Loucy (cell line): Measurements from ENCODE around the gene M1AP.

Experiments used
- H2AFZ ChIP-seq: fragments of 200-600 bp; sonication (generic); 2 replicates; pipeline ENCODE4 v1.6.0; 2016; ENCODE audit warnings: antibody characterized with exemption, mild to moderate bottlenecking, low read length, moderate library complexity
- H3F3A ChIP-seq: fragments of 200-600 bp; 2 replicates; pipeline ENCODE4 v1.6.0; 2016; ENCODE audit warnings: antibody characterized with exemption, low read depth, mild to moderate bottlenecking
- H3K27me3 ChIP-seq: fragments of 200-600 bp; sonication (generic); 2 replicates; pipeline ENCODE4 v1.6.1; 2014; ENCODE audit warnings: low read length, mild to moderate bottlenecking; ENCODE audit not compliant: insufficient read depth, poor library complexity, severe bottlenecking
- H3K36me3 ChIP-seq: fragments of 200-600 bp; sonication (generic); 2 replicates; pipeline ENCODE4 v1.6.1; 2016; ENCODE audit warnings: low read length; ENCODE audit not compliant: insufficient read depth
- H3K4me1 ChIP-seq: fragments of 200-600 bp; sonication (generic); 2 replicates; pipeline ENCODE4 v1.5.1; 2014; ENCODE audit warnings: low read length, mild to moderate bottlenecking; ENCODE audit not compliant: insufficient read depth, poor library complexity, severe bottlenecking
- H3K4me2 ChIP-seq: fragments of 200-600 bp; sonication (generic); 2 replicates; pipeline ENCODE4 v1.6.0; 2014; ENCODE audit warnings: antibody characterized with exemption, low read length, low read depth, mild to moderate bottlenecking; ENCODE audit not compliant: poor library complexity, severe bottlenecking
- H3K4me3 ChIP-seq: fragments of 200-600 bp; sonication (generic); 2 replicates; pipeline ENCODE4 v1.5.1; 2014; ENCODE audit warnings: low read length, mild to moderate bottlenecking, mixed read lengths; ENCODE audit not compliant: poor library complexity, severe bottlenecking
- H3K79me2 ChIP-seq: fragments of 200-600 bp; sonication (generic); 2 replicates; pipeline ENCODE4 v1.6.1; 2014; ENCODE audit warnings: low read length; ENCODE audit not compliant: insufficient read depth
- H3K9ac ChIP-seq: fragments of 200-600 bp; sonication (generic); 2 replicates; pipeline ENCODE4 v1.6.0; 2014; ENCODE audit warnings: mild to moderate bottlenecking, low read depth, low read length, moderate library complexity; ENCODE audit not compliant: poor library complexity, severe bottlenecking
- H3K9me2 ChIP-seq: fragments of 200-600 bp; sonication (generic); replicated peaks from 2 replicates; pipeline ENCODE4 v1.6.1; 2016; ENCODE audit warnings: low read depth, low read length, mixed read lengths
- H3K9me3 ChIP-seq: fragments of 200-600 bp; sonication (generic); 2 replicates; pipeline ENCODE4 v1.6.1; 2014; ENCODE audit warnings: mild to moderate bottlenecking, antibody characterized with exemption, low read length, low read depth; ENCODE audit not compliant: insufficient read depth
- H4K20me1 ChIP-seq: fragments of 200-600 bp; sonication (generic); 2 replicates; pipeline ENCODE4 v1.6.0; 2014; ENCODE audit warnings: antibody characterized with exemption, low read length, mild to moderate bottlenecking; ENCODE audit not compliant: insufficient read depth, poor library complexity, severe bottlenecking
- CTCF ChIP-seq: fragments of 200-600 bp; sonication (generic); conservative IDR thresholded peaks from 2 replicates; pipeline ENCODE4 v1.5.1; 2014; ENCODE audit warnings: mild to moderate bottlenecking, antibody characterized with exemption, low read length
- EZH2phosphoT487 ChIP-seq: fragments of 200-600 bp; IDR thresholded peaks from 2 replicates; pipeline ENCODE4 v1.6.1; 2018; ENCODE audit warnings: antibody characterized with exemption, mild to moderate bottlenecking, moderate library complexity, borderline replicate concordance

M1AP gene

GRCh38 chr2:74569686-74570085, 78.4 kb downstream of the M1AP start:
- Histone ChIP-seq H4K20me1 (no peaks in the 10 kb centered on the region), H3K4me1 (peaks cover 16% of the 10 kb centered on the region), H3K9me2 (no peaks in the 10 kb centered on the region), H3F3A (peaks cover 7% of the 10 kb centered on the region; the same call in 1 of the 2 replicates), H3K9ac (no peak overlapping the region), H3K4me2 (no peak overlapping the region), H3K79me2 (no peaks in the 10 kb centered on the region), H3K27me3 (no peaks in the 10 kb centered on the region), H3K9me3 (no peaks in the 10 kb centered on the region), H3K4me3 (no peak overlapping the region), H3K36me3 (no peaks in the 10 kb centered on the region), H2AFZ (no peak overlapping the region)
- TF ChIP-seq CTCF (no peak), EZH2phosphoT487 (no peak)

- H3K27me3 ChIP-seq, result no peaks in the 10 kb centered on the region
- no peaks in the 10 kb centered on the region for H3K9me2 ChIP-seq
- H3K4me3 ChIP-seq, result no peak overlapping the region
- no peak for TF ChIP-seq CTCF
- no peaks in the 10 kb centered on the region for H3K9me3 ChIP-seq
- H3F3A ChIP-seq, result no peaks in the 10 kb centered on the region
- H3K4me2 ChIP-seq, result no peak overlapping the region
- H4K20me1 ChIP-seq, result no peaks in the 10 kb centered on the region
- H3K36me3 ChIP-seq, result no peaks in the 10 kb centered on the region
- H3K79me2 ChIP-seq, result no peaks in the 10 kb centered on the region
- H3K9ac ChIP-seq, result no peak overlapping the region
- H2AFZ ChIP-seq, result no peak overlapping the region
- peaks cover 3% of the 10 kb centered on the region for H3K4me1 ChIP-seq
Measured at GRCh38 chr2:74567881-74568280, 80.2 kb downstream of the M1AP start.

DNA sequence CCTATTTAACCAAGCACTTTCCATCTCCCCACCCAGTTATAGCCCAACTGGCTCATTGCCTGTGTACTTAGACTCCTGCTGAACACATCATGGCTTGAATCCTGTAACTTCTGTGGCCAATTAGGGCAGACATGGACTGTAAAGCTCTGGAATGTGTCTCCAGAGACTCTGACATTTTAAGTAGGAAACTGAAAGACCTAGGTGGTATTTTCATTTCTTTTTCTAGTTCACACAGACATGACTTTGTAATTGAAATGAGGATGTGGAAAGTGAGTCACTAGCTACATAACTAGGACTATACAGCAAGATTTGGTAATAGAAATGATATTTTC, 81.4 kb downstream of the M1AP start:
- H3K9me2 ChIP-seq, result no peaks in the 10 kb centered on the region
- H4K20me1 ChIP-seq, result no peaks in the 10 kb centered on the region
- no peaks in the 10 kb centered on the region for H3K36me3 ChIP-seq
- H2AFZ ChIP-seq, result no peak overlapping the region
- TF ChIP-seq CTCF (no peak), EZH2phosphoT487 (no peak)
- peaks cover 12% of the 10 kb centered on the region for H3K4me1 ChIP-seq
- no peak overlapping the region for H3K9ac ChIP-seq
- H3K27me3 ChIP-seq, result no peaks in the 10 kb centered on the region
- H3K9me3 ChIP-seq, result no peaks in the 10 kb centered on the region
- H3K79me2 ChIP-seq, result no peaks in the 10 kb centered on the region
- H3K4me3 ChIP-seq, result no peak overlapping the region
- no peaks in the 10 kb centered on the region for H3F3A ChIP-seq
- H3K4me2 ChIP-seq, result no peak overlapping the region
